H9 (cell line): ENCODE data around the gene DYNLT2B. TPM values are rescaled to one million over a fixed set of nuclear protein-coding genes. Genes with fewer than 3 reads are reported as not detected.
"Not testable (repeated sequence)": the region's sequence is repeated elsewhere in the genome, so short reads cannot be mapped to it uniquely, and the experiment has no call there.

ENCODE experiments used
- DNase-seq: peaks from one replicate; pipeline ENCODE4 v3.0.0-alpha.2; 2017
- H2AFZ ChIP-seq: one replicate; pipeline ENCODE4 v1.6.1; 2013; ENCODE audit warnings: mild to moderate bottlenecking, low read length, control low read depth, moderate library complexity
- H2AK5ac ChIP-seq: 2 replicates; pipeline ENCODE4 v1.6.1; 2013; ENCODE audit warnings: low read length, control low read depth, mixed read lengths; ENCODE audit not compliant: insufficient read length
- H2BK120ac ChIP-seq: one replicate; pipeline ENCODE4 v1.6.1; 2013; ENCODE audit warnings: low read depth, mild to moderate bottlenecking, low read length, control low read depth, inconsistent platforms; ENCODE audit not compliant: poor library complexity, severe bottlenecking
- H2BK12ac ChIP-seq: 2 replicates; pipeline ENCODE4 v1.6.1; 2013; ENCODE audit warnings: low read length, control low read depth, mixed read lengths, low read depth; ENCODE audit not compliant: insufficient read length
- H2BK15ac ChIP-seq: 2 replicates; pipeline ENCODE4 v1.6.1; 2013; ENCODE audit warnings: low read depth, low read length, control low read depth
- H2BK20ac ChIP-seq: one replicate; pipeline ENCODE4 v1.6.1; 2013; ENCODE audit warnings: low read depth, mild to moderate bottlenecking, low read length, control low read depth, inconsistent platforms; ENCODE audit not compliant: poor library complexity, severe bottlenecking
- H2BK5ac ChIP-seq: 2 replicates; pipeline ENCODE4 v1.6.1; 2013; ENCODE audit warnings: low read length, control low read depth, mixed read lengths; ENCODE audit not compliant: insufficient read length
- H3K14ac ChIP-seq: 2 replicates; pipeline ENCODE4 v1.6.1; 2013; ENCODE audit warnings: low read length, control low read depth; ENCODE audit not compliant: insufficient read depth
- H3K18ac ChIP-seq: 2 replicates; pipeline ENCODE4 v1.6.1; 2013; ENCODE audit warnings: low read depth, mild to moderate bottlenecking, mixed read lengths, low read length, control low read depth; ENCODE audit not compliant: insufficient read length
- H3K23ac ChIP-seq: 2 replicates; pipeline ENCODE4 v1.6.1; 2013; ENCODE audit warnings: low read length, control low read depth, mixed read lengths, low read depth; ENCODE audit not compliant: insufficient read length
- H3K23me2 ChIP-seq: 2 replicates; pipeline ENCODE4 v1.6.1; 2013; ENCODE audit warnings: low read depth, mild to moderate bottlenecking, mixed read lengths, low read length, control low read depth; ENCODE audit not compliant: insufficient read length, poor library complexity, severe bottlenecking
- H3K27ac ChIP-seq: 2 replicates; pipeline ENCODE4 v1.5.1; 2013; ENCODE audit warnings: low read length, control low read depth, mixed read lengths, low read depth; ENCODE audit not compliant: insufficient read length
- H3K27me3 ChIP-seq: 2 replicates; pipeline ENCODE4 v1.6.1; 2013; ENCODE audit warnings: low read length, control low read depth, inconsistent platforms; ENCODE audit not compliant: insufficient read depth
- H3K4ac ChIP-seq: 2 replicates; pipeline ENCODE4 v1.6.1; 2013; ENCODE audit warnings: low read depth, mild to moderate bottlenecking, control low read depth, inconsistent platforms, low read length, moderate library complexity
- H3K4me1 ChIP-seq: 2 replicates; pipeline ENCODE4 v1.6.1; 2013; ENCODE audit warnings: low read length, control low read depth, inconsistent platforms; ENCODE audit not compliant: insufficient read depth
- H3K4me2 ChIP-seq: 2 replicates; pipeline ENCODE4 v1.6.1; 2013; ENCODE audit warnings: low read length, control low read depth, mixed read lengths; ENCODE audit not compliant: insufficient read length, insufficient read depth
- H3K56ac ChIP-seq: 2 replicates; pipeline ENCODE4 v1.6.1; 2013; ENCODE audit warnings: low read depth, mild to moderate bottlenecking, mixed read lengths, low read length, control low read depth; ENCODE audit not compliant: insufficient read length
- H3K79me1 ChIP-seq: 2 replicates; pipeline ENCODE4 v1.6.1; 2013; ENCODE audit warnings: low read depth, mild to moderate bottlenecking, moderate library complexity, low read length, control low read depth, inconsistent platforms; ENCODE audit not compliant: insufficient read depth, poor library complexity, severe bottlenecking
- H3K79me2 ChIP-seq: 2 replicates; pipeline ENCODE4 v1.6.1; 2013; ENCODE audit warnings: low read length, control low read depth, inconsistent platforms; ENCODE audit not compliant: insufficient read depth
- H3K9ac ChIP-seq: 2 replicates; pipeline ENCODE4 v1.6.1; 2013; ENCODE audit warnings: low read length, control low read depth, mixed read lengths; ENCODE audit not compliant: insufficient read length; ENCODE audit errors: extremely low read depth
- H3K9me3 ChIP-seq: one replicate; pipeline ENCODE4 v1.6.1; 2013; ENCODE audit warnings: low read depth, low read length, inconsistent platforms; ENCODE audit not compliant: control insufficient read depth
- H3T11ph ChIP-seq: one replicate; pipeline ENCODE4 v1.6.1; 2013; ENCODE audit warnings: mild to moderate bottlenecking, low read length, control low read depth, inconsistent platforms
- H4K20me1 ChIP-seq: one replicate; pipeline ENCODE4 v1.6.1; 2013; ENCODE audit not compliant: control insufficient read depth, insufficient read length, insufficient read depth
- H4K5ac ChIP-seq: 2 replicates; pipeline ENCODE4 v1.6.1; 2013; ENCODE audit warnings: low read depth, mild to moderate bottlenecking, mixed read lengths, low read length, control low read depth; ENCODE audit not compliant: insufficient read length
- H4K8ac ChIP-seq: replicated peaks from 2 replicates; pipeline ENCODE4 v1.6.1; 2013; ENCODE audit warnings: low read length, control low read depth, mixed read lengths, low read depth; ENCODE audit not compliant: insufficient read length
- H4K91ac ChIP-seq: 2 replicates; pipeline ENCODE4 v1.6.1; 2013; ENCODE audit warnings: low read depth, mild to moderate bottlenecking, moderate library complexity, mixed read lengths, low read length, control low read depth; ENCODE audit not compliant: insufficient read length
- H3K27ac Mint-ChIP-seq, 3 experiments: 2 replicates in 2 of 3; 3 replicates in 1 of 3; pipeline ENCODE4 v1.8.0; 2020 to 2021; ENCODE audit warnings: mixed read lengths in 3 of 3, mild to moderate bottlenecking in 1 of 3, moderate library complexity in 1 of 3
- H3K27me3 Mint-ChIP-seq: 2 replicates; pipeline ENCODE4 v1.8.0; 2021; ENCODE audit warnings: low read depth, mild to moderate bottlenecking, moderate library complexity, mixed read lengths
- H3K36me3 Mint-ChIP-seq, 3 experiments: 2 replicates in 2 of 3; 3 replicates in 1 of 3; pipeline ENCODE4 v1.8.0; 2020 to 2021; ENCODE audit warnings: low read depth in 3 of 3, mixed read lengths in 3 of 3; ENCODE audit not compliant: insufficient read depth in 1 of 3
- H3K4me1 Mint-ChIP-seq, 2 experiments: 2 replicates each; pipeline ENCODE4 v1.8.0; 2020; ENCODE audit warnings: mixed read lengths in 2 of 2
- H3K4me3 Mint-ChIP-seq, 2 experiments: 2 replicates in 1 of 2; 3 replicates in 1 of 2; pipeline ENCODE4 v1.8.0; 2020 to 2021; ENCODE audit warnings: mild to moderate bottlenecking in 2 of 2, mixed read lengths in 2 of 2, moderate library complexity in 1 of 2
- H3K9me3 Mint-ChIP-seq, 2 experiments: 2 replicates in 1 of 2; 3 replicates in 1 of 2; pipeline ENCODE4 v1.8.0; 2020; ENCODE audit warnings: mild to moderate bottlenecking in 2 of 2, mixed read lengths in 2 of 2, moderate library complexity in 1 of 2
- WGBS: extraction: QIAGEN DNeasy Blood & Tissue Kit; methylation state at CpG from one replicate; pipeline ENCODE4 v1.1.7; 2013; ENCODE audit warnings: missing lambda C conversion rate, low lambda C conversion rate, mixed read lengths; ENCODE audit not compliant: insufficient read length; ENCODE audit errors: extremely low coverage; 5-methylcytosine and 5-hydroxymethylcytosine counted together
- total RNA-seq: library from RNA; stranded (reverse); gene quantifications from 2 replicates; pipeline ENCODE4 v1.2.1, GENCODE V29; 2021

DYNLT2B gene
- total RNA-seq, 1 experiment from 2014 or later = 12.4 TPM

DNA sequence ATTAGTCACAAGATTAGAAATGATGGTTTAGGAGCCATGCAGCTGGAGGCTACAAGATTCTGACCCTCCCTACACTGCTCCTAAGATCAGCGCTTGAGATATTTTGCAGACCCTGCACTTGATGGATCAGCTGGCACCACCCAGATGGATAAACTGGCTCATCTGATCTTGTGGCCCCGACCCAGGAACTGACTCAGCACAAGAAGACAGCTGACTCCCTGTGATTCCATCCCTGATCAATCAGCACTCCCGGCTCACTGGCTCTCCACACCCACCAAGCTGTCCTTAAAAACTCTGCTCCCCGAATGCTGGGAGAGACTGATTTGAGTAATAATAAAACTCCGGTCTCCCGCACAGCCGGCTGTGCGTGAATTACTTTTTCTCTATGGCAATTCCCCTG is 15.1 kb downstream of the DYNLT2B start:
- H3K27ac ChIP-seq, H3K23me2 ChIP-seq, H2BK20ac ChIP-seq, DNase-seq, H3K27me3 Mint-ChIP-seq, H3K56ac ChIP-seq, H2AK5ac ChIP-seq, H3K79me1 ChIP-seq, H2BK12ac ChIP-seq, H3K4ac ChIP-seq, H3K23ac ChIP-seq, H3K9me3 ChIP-seq, H2BK5ac ChIP-seq, H3K4me1 Mint-ChIP-seq, H2BK15ac ChIP-seq, H2BK120ac ChIP-seq, H4K91ac ChIP-seq, H2AFZ ChIP-seq, H3T11ph ChIP-seq, H3K14ac ChIP-seq, H3K4me1 ChIP-seq, H4K20me1 ChIP-seq, H3K79me2 ChIP-seq, H4K5ac ChIP-seq, H3K4me2 ChIP-seq, H3K18ac ChIP-seq, H3K9ac ChIP-seq, H3K4me3 Mint-ChIP-seq, H3K27me3 ChIP-seq, H4K8ac ChIP-seq, H3K9me3 Mint-ChIP-seq: not testable (repeated sequence)
- WGBS = no CpG with 5 or more reads among the region's 8 CpGs
- Mint-ChIP-seq H3K27ac (peak overlapping the region in 1 of 3 experiments; percentile 2; a peak in 1 of 7 replicates), H3K36me3 (peaks cover 1 to 20% (median 8%) of the 10 kb centered on the region in 3 experiments; a peak in 6 of 7 replicates)

- not testable (repeated sequence) for H2BK12ac ChIP-seq, H3T11ph ChIP-seq, H3K79me1 ChIP-seq, H3K27ac Mint-ChIP-seq, H2BK20ac ChIP-seq, H3K14ac ChIP-seq, H3K9me3 ChIP-seq, H3K23me2 ChIP-seq, H3K4me3 Mint-ChIP-seq, H3K9me3 Mint-ChIP-seq, H3K9ac ChIP-seq, H4K5ac ChIP-seq, H3K56ac ChIP-seq, H3K23ac ChIP-seq, H3K27me3 ChIP-seq, H2BK5ac ChIP-seq, H3K4ac ChIP-seq, H2AFZ ChIP-seq, H3K27me3 Mint-ChIP-seq, H3K79me2 ChIP-seq, H3K27ac ChIP-seq, H3K4me1 Mint-ChIP-seq, H4K91ac ChIP-seq, H3K4me2 ChIP-seq, H2AK5ac ChIP-seq, DNase-seq, H3K18ac ChIP-seq, H4K20me1 ChIP-seq, H3K4me1 ChIP-seq, H4K8ac ChIP-seq, H2BK15ac ChIP-seq, H2BK120ac ChIP-seq
- no CpG with 5 or more reads among the region's 10 CpGs for WGBS
- H3K36me3 Mint-ChIP-seq = peaks cover 1 to 20% (median 8%) of the 10 kb centered on the region in 3 experiments; a peak in 6 of 7 replicates
Observed at GRCh38 chr3:196302551-196302950, 15.5 kb downstream of the DYNLT2B start.
